Panc1 (cell line): ENCODE results near the gene NPHP4. TPM values are rescaled to one million over a fixed set of nuclear protein-coding genes. Genes with fewer than 3 reads are reported as not detected.

Experiments used
- ATAC-seq: fragments of 200-7000 bp; cut with Tn5 transposase; 2 replicates; pipeline ENCODE4 v1.9.1; 2020; ENCODE audit warnings: mild to moderate bottlenecking, moderate library complexity
- BruUV-seq: library from RNA; stranded (reverse); fragments of 400-500 nt; replicated peaks from 2 replicates; lab custom pipeline; 2021; lab: Mats Ljungman, UMichigan
- CTCF ChIA-PET: fragments of 300-600 bp; sonication (Branson Sonifier 250); formaldehyde crosslinking; loops from one replicate; lab custom pipeline; 2022; ENCODE audit warnings: antibody characterized with exemption; lab: Charles Lee
- POLR2A ChIA-PET: fragments of 300-600 bp; sonication (Branson Sonifier 250); formaldehyde crosslinking; loops from one replicate; lab custom pipeline; 2022; ENCODE audit warnings: antibody characterized with exemption; lab: Charles Lee
- DNase-seq: peaks from one replicate; pipeline ENCODE4 v3.0.0-alpha.2; 2010; ENCODE audit warnings: low read depth, low spot score
- H3K27ac ChIP-seq: 2 replicates; pipeline ENCODE4 v1.5.1; 2011; ENCODE audit warnings: mild to moderate bottlenecking, low read length, inconsistent platforms
- H3K27me3 ChIP-seq: fragments of 200-500 bp; sonication (Bioruptor generic); 2 replicates; pipeline ENCODE4 v1.6.0; 2014; ENCODE audit warnings: low read length, inconsistent platforms; ENCODE audit not compliant: control insufficient read depth, insufficient read depth
- H3K36me3 ChIP-seq: fragments of 200-500 bp; sonication (Bioruptor generic); 2 replicates; pipeline ENCODE4 v1.5.1; 2014; ENCODE audit warnings: inconsistent platforms, mild to moderate bottlenecking, low read length, moderate library complexity; ENCODE audit not compliant: control insufficient read depth, insufficient read depth
- H3K4me1 ChIP-seq: 2 replicates; pipeline ENCODE4 v1.5.1; 2011; ENCODE audit warnings: inconsistent platforms, mild to moderate bottlenecking, low read length, moderate library complexity; ENCODE audit not compliant: control insufficient read depth, insufficient read depth
- H3K4me3 ChIP-seq, 2 experiments: 2 replicates each; pipeline ENCODE4 v1.5.1; 2011 to 2012; ENCODE audit warnings: low read depth in 2 of 2, low read length in 2 of 2, mild to moderate bottlenecking in 2 of 2, inconsistent platforms in 1 of 2, moderate library complexity in 1 of 2
- H3K9me3 ChIP-seq: fragments of 200-500 bp; sonication (Bioruptor generic); 2 replicates; pipeline ENCODE4 v1.5.1; 2014; ENCODE audit warnings: low read depth, mild to moderate bottlenecking, inconsistent platforms, low read length, moderate library complexity; ENCODE audit not compliant: control insufficient read depth, insufficient read depth
- POLR2AphosphoS5 ChIP-seq: IDR thresholded peaks from 2 replicates; pipeline ENCODE4 v1.6.1; 2012; ENCODE audit warnings: mild to moderate bottlenecking, low read depth, low read length, moderate library complexity
- SIN3A ChIP-seq: IDR thresholded peaks from 2 replicates; pipeline ENCODE4 v1.6.1; 2012; ENCODE audit warnings: low read depth, mild to moderate bottlenecking, low read length, moderate library complexity, borderline replicate concordance; ENCODE audit not compliant: insufficient read depth
- TCF7L2 ChIP-seq: IDR thresholded peaks from 2 replicates; pipeline ENCODE4 v1.6.1; 2011; ENCODE audit warnings: mild to moderate bottlenecking, low read depth, low read length, inconsistent platforms
- in situ Hi-C: cut with HindIII; loops from 2 replicates; pipeline ENCODE4 v1.10.0; 2016; ENCODE audit warnings: low sequenced_read_pairs, low pct_unique_long_range_greater_than_20kb
- intact Hi-C: fragments of 100-400 bp; cut with micrococcal nuclease; formaldehyde crosslinking; loops from one replicate; pipeline ENCODE4 v1.10.0; 2022; ENCODE audit not compliant: unreplicated experiment
- total RNA-seq: library from RNA; stranded (reverse); gene quantifications from one replicate; pipeline ENCODE4 v1.2.1, GENCODE V29; 2021; ENCODE audit not compliant: unreplicated experiment
- TF ChIP-seq, protein P1 (sequence below): fragments of 450-650 bp; IDR thresholded peaks from 2 replicates; pipeline ENCODE4 v1.5.1; 2017; ENCODE audit warnings: mild to moderate bottlenecking
- TF ChIP-seq, protein P2 (sequence below), 2 experiments: IDR thresholded peaks; 2 replicates each; pipeline ENCODE4 v1.6.1; 2011 to 2012; ENCODE audit warnings: low read depth in 2 of 2, control low read depth in 1 of 2, low read length in 1 of 2, mild to moderate bottlenecking in 1 of 2, moderate library complexity in 1 of 2; ENCODE audit not compliant: insufficient read depth in 1 of 2

Gene NPHP4
- total RNA-seq, 1 experiment from 2014 or later = 20.1 TPM

DNA sequence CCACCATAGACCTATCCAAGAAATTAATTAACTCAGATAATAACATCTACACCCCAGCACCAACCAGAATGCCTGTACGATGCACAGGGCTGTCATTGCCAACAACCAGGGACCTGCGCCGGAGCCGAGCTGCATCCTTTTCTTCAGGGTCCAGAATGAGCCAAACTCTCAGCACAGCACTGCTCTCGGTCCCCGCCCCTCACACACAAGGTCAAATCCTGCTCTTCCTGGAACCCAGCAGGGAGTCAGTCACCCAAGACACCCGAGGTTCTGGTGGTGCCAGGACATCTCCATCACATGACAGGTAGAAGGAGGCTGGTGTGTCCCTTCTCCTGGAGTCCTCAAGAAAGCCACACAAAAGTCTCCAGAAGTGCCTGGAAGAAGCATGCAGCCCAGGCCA, 31.9 kb downstream of the NPHP4 start:
- in situ Hi-C loops = no loop called here
- no peaks in the 10 kb centered on the region; the same call in 1 of the 2 replicates for H3K36me3 ChIP-seq

DNA sequence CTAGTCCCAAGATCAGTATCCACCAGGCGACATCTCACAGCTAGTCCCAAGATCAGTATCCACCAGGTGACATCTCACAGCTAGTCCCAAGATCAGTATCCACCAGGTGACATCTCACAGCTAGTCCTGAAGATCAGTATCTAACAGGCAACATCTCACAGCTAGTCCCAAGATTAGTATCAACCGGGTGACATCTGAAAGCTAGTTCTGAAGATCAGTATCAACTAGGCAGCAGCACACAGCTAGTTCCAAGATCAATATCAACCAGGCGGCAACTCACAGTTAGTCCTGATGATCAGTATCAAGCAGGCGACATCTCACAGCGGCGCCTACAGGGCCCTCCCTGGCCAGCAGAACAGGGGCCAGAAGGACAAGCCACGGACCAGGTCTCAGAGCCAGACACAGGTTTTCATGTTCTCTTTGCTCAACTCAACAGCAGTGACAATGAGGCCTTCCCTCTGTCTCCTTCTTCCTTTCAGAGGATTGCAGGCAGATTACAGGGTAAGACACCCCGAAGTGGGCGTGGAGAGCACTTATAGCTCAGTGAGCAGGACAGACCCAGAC, 32.5 kb downstream of the NPHP4 start:
- CTCF ChIA-PET = no interaction called here
- no TSS peak for BruUV-seq

More for the DNA sequence above, 31.9 kb downstream of the NPHP4 start:
- no TSS peak for BruUV-seq
- H3K4me3 ChIP-seq = no peak overlapping the region
- DNase-seq = no peak
- intact Hi-C loops = no loop called here
- H3K4me1 ChIP-seq = no peaks in the 10 kb centered on the region
- no peaks in the 10 kb centered on the region for H3K27me3 ChIP-seq
- ChIA-PET CTCF (no interaction called here), POLR2A (no interaction called here)
- TF ChIP-seq, protein P1, sequence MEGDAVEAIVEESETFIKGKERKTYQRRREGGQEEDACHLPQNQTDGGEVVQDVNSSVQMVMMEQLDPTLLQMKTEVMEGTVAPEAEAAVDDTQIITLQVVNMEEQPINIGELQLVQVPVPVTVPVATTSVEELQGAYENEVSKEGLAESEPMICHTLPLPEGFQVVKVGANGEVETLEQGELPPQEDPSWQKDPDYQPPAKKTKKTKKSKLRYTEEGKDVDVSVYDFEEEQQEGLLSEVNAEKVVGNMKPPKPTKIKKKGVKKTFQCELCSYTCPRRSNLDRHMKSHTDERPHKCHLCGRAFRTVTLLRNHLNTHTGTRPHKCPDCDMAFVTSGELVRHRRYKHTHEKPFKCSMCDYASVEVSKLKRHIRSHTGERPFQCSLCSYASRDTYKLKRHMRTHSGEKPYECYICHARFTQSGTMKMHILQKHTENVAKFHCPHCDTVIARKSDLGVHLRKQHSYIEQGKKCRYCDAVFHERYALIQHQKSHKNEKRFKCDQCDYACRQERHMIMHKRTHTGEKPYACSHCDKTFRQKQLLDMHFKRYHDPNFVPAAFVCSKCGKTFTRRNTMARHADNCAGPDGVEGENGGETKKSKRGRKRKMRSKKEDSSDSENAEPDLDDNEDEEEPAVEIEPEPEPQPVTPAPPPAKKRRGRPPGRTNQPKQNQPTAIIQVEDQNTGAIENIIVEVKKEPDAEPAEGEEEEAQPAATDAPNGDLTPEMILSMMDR = no peak
- TF ChIP-seq TCF7L2 (no peak), SIN3A (no peak), POLR2AphosphoS5 (no peak)
- TF ChIP-seq, protein P2, sequence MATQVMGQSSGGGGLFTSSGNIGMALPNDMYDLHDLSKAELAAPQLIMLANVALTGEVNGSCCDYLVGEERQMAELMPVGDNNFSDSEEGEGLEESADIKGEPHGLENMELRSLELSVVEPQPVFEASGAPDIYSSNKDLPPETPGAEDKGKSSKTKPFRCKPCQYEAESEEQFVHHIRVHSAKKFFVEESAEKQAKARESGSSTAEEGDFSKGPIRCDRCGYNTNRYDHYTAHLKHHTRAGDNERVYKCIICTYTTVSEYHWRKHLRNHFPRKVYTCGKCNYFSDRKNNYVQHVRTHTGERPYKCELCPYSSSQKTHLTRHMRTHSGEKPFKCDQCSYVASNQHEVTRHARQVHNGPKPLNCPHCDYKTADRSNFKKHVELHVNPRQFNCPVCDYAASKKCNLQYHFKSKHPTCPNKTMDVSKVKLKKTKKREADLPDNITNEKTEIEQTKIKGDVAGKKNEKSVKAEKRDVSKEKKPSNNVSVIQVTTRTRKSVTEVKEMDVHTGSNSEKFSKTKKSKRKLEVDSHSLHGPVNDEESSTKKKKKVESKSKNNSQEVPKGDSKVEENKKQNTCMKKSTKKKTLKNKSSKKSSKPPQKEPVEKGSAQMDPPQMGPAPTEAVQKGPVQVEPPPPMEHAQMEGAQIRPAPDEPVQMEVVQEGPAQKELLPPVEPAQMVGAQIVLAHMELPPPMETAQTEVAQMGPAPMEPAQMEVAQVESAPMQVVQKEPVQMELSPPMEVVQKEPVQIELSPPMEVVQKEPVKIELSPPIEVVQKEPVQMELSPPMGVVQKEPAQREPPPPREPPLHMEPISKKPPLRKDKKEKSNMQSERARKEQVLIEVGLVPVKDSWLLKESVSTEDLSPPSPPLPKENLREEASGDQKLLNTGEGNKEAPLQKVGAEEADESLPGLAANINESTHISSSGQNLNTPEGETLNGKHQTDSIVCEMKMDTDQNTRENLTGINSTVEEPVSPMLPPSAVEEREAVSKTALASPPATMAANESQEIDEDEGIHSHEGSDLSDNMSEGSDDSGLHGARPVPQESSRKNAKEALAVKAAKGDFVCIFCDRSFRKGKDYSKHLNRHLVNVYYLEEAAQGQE (IDR thresholded peaks at IDR 0.05; ENCODE audit: insufficient read depth in 1 of 2, low read depth in 2 of 2, low read length in 1 of 2) = no peak
- no peak overlapping the region for H3K27ac ChIP-seq
- ATAC-seq = no peak
- no peaks in the 10 kb centered on the region for H3K9me3 ChIP-seq

More for the DNA sequence above, 32.5 kb downstream of the NPHP4 start:
- in situ Hi-C loops = no loop called here
- intact Hi-C loops = no loop called here
- Histone ChIP-seq H3K36me3 (no peaks in the 10 kb centered on the region; the same call in 1 of the 2 replicates), H3K9me3 (no peaks in the 10 kb centered on the region), H3K4me1 (no peaks in the 10 kb centered on the region), H3K4me3 (no peak overlapping the region), H3K27me3 (no peaks in the 10 kb centered on the region), H3K27ac (no peak overlapping the region)
- POLR2A ChIA-PET = no interaction called here
- no peak for ATAC-seq
- TF ChIP-seq TCF7L2 (no peak), SIN3A (no peak), POLR2AphosphoS5 (no peak)
- TF ChIP-seq, protein P1 = no peak
- TF ChIP-seq, protein P2 (IDR thresholded peaks at IDR 0.05; ENCODE audit: insufficient read depth in 1 of 2, low read depth in 2 of 2, low read length in 1 of 2) = no peak
- DNase-seq = no peak
